IMR-90 (cell line): ENCODE measurements around the gene FAM193A. TPM values are rescaled to one million over a fixed set of nuclear protein-coding genes. Genes with fewer than 3 reads are reported as not detected.

Source experiments
- ATAC-seq: fragments of 200-7000 bp; cut with Tn5 transposase; 2 replicates; pipeline ENCODE4 v1.9.1; 2020; ENCODE audit warnings: low read depth, mild to moderate bottlenecking, moderate library complexity
- BruUV-seq: library from RNA; stranded (reverse); fragments of 400-500 nt; replicated peaks from 2 replicates; lab custom pipeline; 2021; lab: Mats Ljungman, UMichigan
- CTCF ChIA-PET: fragments of 300-600 bp; formaldehyde crosslinking; extraction: SDS; loops from one replicate; lab custom pipeline; 2021; ENCODE audit warnings: antibody characterized with exemption; lab: Yijun Ruan, JAX
- POLR2A ChIA-PET: fragments of 300-600 bp; sonication (Branson Sonifier 250); formaldehyde crosslinking; loops from one replicate; lab custom pipeline; 2022; ENCODE audit warnings: antibody characterized with exemption; ENCODE audit not compliant: unreplicated experiment; lab: Charles Lee
- DNase-seq: peaks from one replicate; pipeline ENCODE4 v3.0.0; 2013
- H2AFZ ChIP-seq: replicated peaks from 2 replicates; pipeline ENCODE3; 2013; ENCODE audit warnings: low read length, mild to moderate bottlenecking; ENCODE audit not compliant: poor library complexity
- H2AK5ac ChIP-seq: 2 replicates; pipeline ENCODE4 v1.6.1; 2013; ENCODE audit warnings: low read depth, low read length, inconsistent platforms
- H2AK9ac ChIP-seq: replicated peaks from 2 replicates; pipeline ENCODE3; 2013; ENCODE audit warnings: mild to moderate bottlenecking, low read depth, low read length, moderate library complexity; ENCODE audit not compliant: poor library complexity
- H2BK120ac ChIP-seq: 2 replicates; pipeline ENCODE4 v1.6.1; 2013; ENCODE audit warnings: low read depth, low read length, inconsistent platforms
- H2BK15ac ChIP-seq: 3 replicates; pipeline ENCODE4 v1.6.1; 2013; ENCODE audit warnings: low read depth, low read length, inconsistent platforms
- H2BK20ac ChIP-seq: 2 replicates; pipeline ENCODE4 v1.6.1; 2013; ENCODE audit warnings: low read depth, mild to moderate bottlenecking, inconsistent platforms, low read length, moderate library complexity
- H2BK5ac ChIP-seq: 2 replicates; pipeline ENCODE4 v1.6.1; 2013; ENCODE audit warnings: mild to moderate bottlenecking, low read depth, low read length, inconsistent platforms; ENCODE audit not compliant: poor library complexity, severe bottlenecking
- H3K14ac ChIP-seq: replicated peaks from 2 replicates; pipeline ENCODE4 v1.6.1; 2013; ENCODE audit warnings: low read depth, low read length, inconsistent platforms
- H3K18ac ChIP-seq: 2 replicates; pipeline ENCODE4 v1.6.1; 2013; ENCODE audit warnings: low read depth, low read length, control low read depth
- H3K23ac ChIP-seq: 2 replicates; pipeline ENCODE4 v1.6.1; 2013; ENCODE audit warnings: low read depth, low read length, inconsistent platforms
- H3K27ac ChIP-seq: 2 replicates; pipeline ENCODE4 v1.5.1; 2013; ENCODE audit warnings: mild to moderate bottlenecking, control low read depth, low read length; ENCODE audit not compliant: insufficient read depth
- H3K27me3 ChIP-seq: 2 replicates; pipeline ENCODE4 v1.6.1; 2013; ENCODE audit warnings: low read length; ENCODE audit not compliant: control insufficient read depth, insufficient read depth
- H3K36me3 ChIP-seq: 2 replicates; pipeline ENCODE4 v1.6.1; 2013; ENCODE audit warnings: low read length, mixed read lengths; ENCODE audit not compliant: control insufficient read depth, insufficient read depth
- H3K4ac ChIP-seq: 2 replicates; pipeline ENCODE4 v1.6.1; 2013; ENCODE audit warnings: low read depth, low read length, inconsistent platforms
- H3K4me1 ChIP-seq: 2 replicates; pipeline ENCODE4 v1.6.1; 2013; ENCODE audit warnings: low read length, mixed read lengths; ENCODE audit not compliant: control insufficient read depth, insufficient read depth
- H3K4me2 ChIP-seq: 2 replicates; pipeline ENCODE4 v1.6.1; 2013; ENCODE audit warnings: low read depth, mild to moderate bottlenecking, control low read depth, low read length, moderate library complexity
- H3K4me3 ChIP-seq: 2 replicates; pipeline ENCODE4 v1.5.1; 2013; ENCODE audit warnings: low read depth, mild to moderate bottlenecking, control low read depth, low read length, moderate library complexity; ENCODE audit not compliant: insufficient read depth
- H3K56ac ChIP-seq: 2 replicates; pipeline ENCODE4 v1.6.1; 2013; ENCODE audit warnings: low read length, inconsistent platforms; ENCODE audit not compliant: insufficient read depth; ENCODE audit errors: extremely low read depth
- H3K79me1 ChIP-seq, 2 experiments: 2 replicates each; pipeline ENCODE4 v1.6.1; 2013; ENCODE audit warnings: low read length in 2 of 2, inconsistent platforms in 1 of 2, low read depth in 1 of 2
- H3K9ac ChIP-seq: 2 replicates; pipeline ENCODE4 v1.6.1; 2013; ENCODE audit warnings: low read depth, low read length, control low read depth
- H3K9me1 ChIP-seq: 2 replicates; pipeline ENCODE4 v1.6.1; 2013; ENCODE audit warnings: low read length, inconsistent platforms; ENCODE audit not compliant: insufficient read depth
- H3K9me3 ChIP-seq: 2 replicates; pipeline ENCODE4 v1.6.1; 2013; ENCODE audit warnings: low read length; ENCODE audit not compliant: control insufficient read depth, insufficient read depth
- H4K20me1 ChIP-seq: 2 replicates; pipeline ENCODE4 v1.6.1; 2013; ENCODE audit warnings: low read length, inconsistent platforms; ENCODE audit not compliant: insufficient read depth
- H4K5ac ChIP-seq: 2 replicates; pipeline ENCODE4 v1.6.1; 2013; ENCODE audit warnings: mild to moderate bottlenecking, low read depth, low read length, control low read depth
- H4K8ac ChIP-seq, 2 experiments: 2 replicates each; pipeline ENCODE4 v1.6.1; 2013; ENCODE audit warnings: low read depth in 2 of 2, low read length in 2 of 2, control low read depth in 1 of 2, inconsistent platforms in 1 of 2
- H4K91ac ChIP-seq: 2 replicates; pipeline ENCODE4 v1.6.1; 2013; ENCODE audit warnings: low read depth, low read length, inconsistent platforms; ENCODE audit not compliant: insufficient read depth
- CEBPB ChIP-seq: IDR thresholded peaks from 2 replicates; pipeline ENCODE4 v1.6.1; 2012; ENCODE audit warnings: low read depth, low read length, improper control_type of control experiment
- FOS ChIP-seq: fragments of 150-350 bp; IDR thresholded peaks from 2 replicates; pipeline ENCODE4 v1.6.1; 2016; ENCODE audit warnings: low read depth, low read length
- MAZ ChIP-seq: IDR thresholded peaks from 2 replicates; pipeline ENCODE4 v1.6.1; 2012; ENCODE audit warnings: low read depth, mild to moderate bottlenecking, low read length, improper control_type of control experiment, moderate library complexity, borderline replicate concordance
- NFE2L2 ChIP-seq: fragments of 150-350 bp; IDR thresholded peaks from 2 replicates; pipeline ENCODE4 v1.6.1; 2016; ENCODE audit warnings: low read depth, mild to moderate bottlenecking, low read length
- RAD21 ChIP-seq: IDR thresholded peaks from 2 replicates; pipeline ENCODE4 v1.6.1; 2012; ENCODE audit warnings: low read length, improper control_type of control experiment
- WGBS, 2 experiments: methylation state at CpG; one replicate each; pipeline versions ENCODE4 v1.1.5 to v1.1.7; 2013; ENCODE audit warnings: missing lambda C conversion rate in 2 of 2; ENCODE audit not compliant: insufficient read length in 1 of 2; ENCODE audit errors: extremely low coverage in 2 of 2; 5-methylcytosine and 5-hydroxymethylcytosine counted together
- dilution Hi-C: fragments of 300-500 bp; cut with HindIII; formaldehyde crosslinking; loops from one replicate; pipeline ENCODE4 v1.14.3; 2018; ENCODE audit warnings: low sequenced_read_pairs; ENCODE audit not compliant: unreplicated experiment
- in situ Hi-C: fragments of 300-500 bp; cut with MboI; formaldehyde crosslinking; loops from 3 replicates; pipeline ENCODE4 v1.14.3; 2019; ENCODE audit warnings: low sequenced_read_pairs, inconsistent platforms, mixed read lengths
- intact Hi-C: fragments of 100-400 bp; cut with micrococcal nuclease; formaldehyde crosslinking; loops from 2 replicates; pipeline ENCODE4 v1.10.0; 2022
- polyA plus RNA-seq, 3 experiments: library from polyadenylated mRNA; depleted of rRNA; stranded (reverse); fragments of >200 nt; gene quantifications; 2 replicates each; pipeline ENCODE4 v1.2.3, GENCODE V29; 2012; ENCODE audit warnings: low replicate concordance in 1 of 3
- total RNA-seq: library from RNA; depleted of rRNA; stranded (reverse); fragments of >200 nt; gene quantifications from 2 replicates; pipeline ENCODE4 v1.2.3, GENCODE V29; 2012

The FAM193A gene
- total and polyA plus RNA-seq, 2 of the 4 experiments (the other 2 are of a cell fraction) = 6.8 to 11.0 TPM

- TF ChIP-seq NFE2L2 = no peak
These were observed 207.3 kb downstream of the FAM193A start (continued) for GRCh38 chr4:2743518-2744445.

DNA sequence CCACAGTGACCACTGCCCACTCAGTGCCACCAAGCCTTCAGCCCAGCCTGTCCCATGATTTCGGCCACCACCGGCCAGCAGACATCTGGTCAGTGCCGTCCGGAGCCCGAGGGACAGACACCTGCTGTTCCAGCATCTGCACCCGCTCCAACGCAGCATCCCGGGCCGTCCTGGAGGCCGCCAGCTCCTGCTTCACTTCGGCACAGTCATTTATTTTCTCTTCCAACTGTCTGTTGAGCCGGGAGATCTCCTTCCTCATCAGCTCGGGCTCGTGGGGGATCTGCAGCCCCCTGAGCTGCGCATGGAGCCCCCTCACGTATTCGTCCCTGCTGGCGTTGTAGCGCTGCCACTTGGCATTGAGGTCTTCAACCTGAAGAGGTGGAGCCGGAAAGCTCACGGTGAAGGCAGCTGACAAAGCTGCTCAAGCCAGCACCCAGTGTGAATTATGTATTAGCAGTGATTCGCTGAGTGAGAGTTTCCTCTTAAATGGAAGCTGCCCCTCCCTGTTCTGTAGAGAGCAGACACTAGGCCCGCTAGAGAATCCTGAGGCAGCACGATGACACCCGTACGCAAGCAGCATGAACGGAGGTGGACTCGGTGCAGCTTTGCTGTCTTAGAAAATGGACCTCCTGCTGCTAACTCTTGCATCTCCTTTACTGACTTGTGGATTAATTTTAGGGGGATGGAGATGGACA, 208.3 kb downstream of the FAM193A start:
- Histone ChIP-seq H3K14ac (no peak overlapping the region), H3K4me1 (peaks cover 28% of the 10 kb centered on the region), H2AK9ac (no peak overlapping the region), H4K20me1 (peaks cover 21% of the 10 kb centered on the region), H3K4me2 (no peak overlapping the region), H3K9me1 (peaks cover 37% of the 10 kb centered on the region), H2AK5ac (no peak overlapping the region), H3K9ac (no peak overlapping the region), H3K27ac (no peak overlapping the region), H2BK20ac (no peak overlapping the region), H2BK15ac (no peak overlapping the region; the same call in 2 of the 3 replicates), H2BK120ac (no peak overlapping the region), H4K5ac (no peak overlapping the region), H3K4me3 (no peak overlapping the region), H2AFZ (no peak overlapping the region), H3K23ac (no peak overlapping the region), H3K27me3 (no peaks in the 10 kb centered on the region), H3K56ac (no peak overlapping the region), H4K91ac (no peak overlapping the region), H3K79me1 (peaks cover 18 to 73% of the 10 kb centered on the region in 2 experiments; a peak in 3 of 4 replicates), H3K18ac (no peak overlapping the region), H3K36me3 (peaks cover 49% of the 10 kb centered on the region), H2BK5ac (no peak overlapping the region), H4K8ac (no peak overlapping the region), H3K4ac (no peak overlapping the region), H3K9me3 (no peaks in the 10 kb centered on the region)
- POLR2A ChIA-PET = no interaction called here
- CTCF ChIA-PET = no interaction called here
- dilution Hi-C loops = no loop called here
- DNase-seq (no peak), ATAC-seq (no peak)
- no TSS peak for BruUV-seq
- in situ Hi-C loops = no loop called here
- TF ChIP-seq RAD21 (no peak), FOS (no peak), CEBPB (no peak), MAZ (no peak)
- 99% methylated on average over 18 of the region's 28 CpGs; no CpG with 5 or more reads in 1 of the 2 experiments for WGBS, 2 experiments
- intact Hi-C loops = no loop called here
